IMR-90 (cell line): ENCODE measurements around the gene MRGPRX2. TPM values are rescaled to one million over a fixed set of nuclear protein-coding genes. Genes with fewer than 3 reads are reported as not detected.

Source experiments
- ATAC-seq: fragments of 200-7000 bp; cut with Tn5 transposase; 2 replicates; pipeline ENCODE4 v1.9.1; 2020; ENCODE audit warnings: low read depth, mild to moderate bottlenecking, moderate library complexity
- BruUV-seq: library from RNA; stranded (reverse); fragments of 400-500 nt; replicated peaks from 2 replicates; lab custom pipeline; 2021; lab: Mats Ljungman, UMichigan
- CTCF ChIA-PET: fragments of 300-600 bp; formaldehyde crosslinking; extraction: SDS; loops from one replicate; lab custom pipeline; 2021; ENCODE audit warnings: antibody characterized with exemption; lab: Yijun Ruan, JAX
- POLR2A ChIA-PET: fragments of 300-600 bp; sonication (Branson Sonifier 250); formaldehyde crosslinking; loops from one replicate; lab custom pipeline; 2022; ENCODE audit warnings: antibody characterized with exemption; ENCODE audit not compliant: unreplicated experiment; lab: Charles Lee
- DNase-seq: peaks from one replicate; pipeline ENCODE4 v3.0.0; 2013
- H2AFZ ChIP-seq: replicated peaks from 2 replicates; pipeline ENCODE3; 2013; ENCODE audit warnings: low read length, mild to moderate bottlenecking; ENCODE audit not compliant: poor library complexity
- H2AK5ac ChIP-seq: 2 replicates; pipeline ENCODE4 v1.6.1; 2013; ENCODE audit warnings: low read depth, low read length, inconsistent platforms
- H2AK9ac ChIP-seq: replicated peaks from 2 replicates; pipeline ENCODE3; 2013; ENCODE audit warnings: mild to moderate bottlenecking, low read depth, low read length, moderate library complexity; ENCODE audit not compliant: poor library complexity
- H2BK120ac ChIP-seq: 2 replicates; pipeline ENCODE4 v1.6.1; 2013; ENCODE audit warnings: low read depth, low read length, inconsistent platforms
- H2BK15ac ChIP-seq: 3 replicates; pipeline ENCODE4 v1.6.1; 2013; ENCODE audit warnings: low read depth, low read length, inconsistent platforms
- H2BK20ac ChIP-seq: 2 replicates; pipeline ENCODE4 v1.6.1; 2013; ENCODE audit warnings: low read depth, mild to moderate bottlenecking, inconsistent platforms, low read length, moderate library complexity
- H2BK5ac ChIP-seq: 2 replicates; pipeline ENCODE4 v1.6.1; 2013; ENCODE audit warnings: mild to moderate bottlenecking, low read depth, low read length, inconsistent platforms; ENCODE audit not compliant: poor library complexity, severe bottlenecking
- H3K14ac ChIP-seq: replicated peaks from 2 replicates; pipeline ENCODE4 v1.6.1; 2013; ENCODE audit warnings: low read depth, low read length, inconsistent platforms
- H3K18ac ChIP-seq: 2 replicates; pipeline ENCODE4 v1.6.1; 2013; ENCODE audit warnings: low read depth, low read length, control low read depth
- H3K23ac ChIP-seq: 2 replicates; pipeline ENCODE4 v1.6.1; 2013; ENCODE audit warnings: low read depth, low read length, inconsistent platforms
- H3K27ac ChIP-seq: 2 replicates; pipeline ENCODE4 v1.5.1; 2013; ENCODE audit warnings: mild to moderate bottlenecking, control low read depth, low read length; ENCODE audit not compliant: insufficient read depth
- H3K27me3 ChIP-seq: 2 replicates; pipeline ENCODE4 v1.6.1; 2013; ENCODE audit warnings: low read length; ENCODE audit not compliant: control insufficient read depth, insufficient read depth
- H3K36me3 ChIP-seq: 2 replicates; pipeline ENCODE4 v1.6.1; 2013; ENCODE audit warnings: low read length, mixed read lengths; ENCODE audit not compliant: control insufficient read depth, insufficient read depth
- H3K4ac ChIP-seq: 2 replicates; pipeline ENCODE4 v1.6.1; 2013; ENCODE audit warnings: low read depth, low read length, inconsistent platforms
- H3K4me1 ChIP-seq: 2 replicates; pipeline ENCODE4 v1.6.1; 2013; ENCODE audit warnings: low read length, mixed read lengths; ENCODE audit not compliant: control insufficient read depth, insufficient read depth
- H3K4me2 ChIP-seq: 2 replicates; pipeline ENCODE4 v1.6.1; 2013; ENCODE audit warnings: low read depth, mild to moderate bottlenecking, control low read depth, low read length, moderate library complexity
- H3K4me3 ChIP-seq: 2 replicates; pipeline ENCODE4 v1.5.1; 2013; ENCODE audit warnings: low read depth, mild to moderate bottlenecking, control low read depth, low read length, moderate library complexity; ENCODE audit not compliant: insufficient read depth
- H3K56ac ChIP-seq: 2 replicates; pipeline ENCODE4 v1.6.1; 2013; ENCODE audit warnings: low read length, inconsistent platforms; ENCODE audit not compliant: insufficient read depth; ENCODE audit errors: extremely low read depth
- H3K79me1 ChIP-seq, 2 experiments: 2 replicates each; pipeline ENCODE4 v1.6.1; 2013; ENCODE audit warnings: low read length in 2 of 2, inconsistent platforms in 1 of 2, low read depth in 1 of 2
- H3K9ac ChIP-seq: 2 replicates; pipeline ENCODE4 v1.6.1; 2013; ENCODE audit warnings: low read depth, low read length, control low read depth
- H3K9me1 ChIP-seq: 2 replicates; pipeline ENCODE4 v1.6.1; 2013; ENCODE audit warnings: low read length, inconsistent platforms; ENCODE audit not compliant: insufficient read depth
- H3K9me3 ChIP-seq: 2 replicates; pipeline ENCODE4 v1.6.1; 2013; ENCODE audit warnings: low read length; ENCODE audit not compliant: control insufficient read depth, insufficient read depth
- H4K20me1 ChIP-seq: 2 replicates; pipeline ENCODE4 v1.6.1; 2013; ENCODE audit warnings: low read length, inconsistent platforms; ENCODE audit not compliant: insufficient read depth
- H4K5ac ChIP-seq: 2 replicates; pipeline ENCODE4 v1.6.1; 2013; ENCODE audit warnings: mild to moderate bottlenecking, low read depth, low read length, control low read depth
- H4K8ac ChIP-seq, 2 experiments: 2 replicates each; pipeline ENCODE4 v1.6.1; 2013; ENCODE audit warnings: low read depth in 2 of 2, low read length in 2 of 2, control low read depth in 1 of 2, inconsistent platforms in 1 of 2
- H4K91ac ChIP-seq: 2 replicates; pipeline ENCODE4 v1.6.1; 2013; ENCODE audit warnings: low read depth, low read length, inconsistent platforms; ENCODE audit not compliant: insufficient read depth
- CHD1 ChIP-seq: IDR thresholded peaks from 2 replicates; pipeline ENCODE4 v1.6.1; 2012; ENCODE audit warnings: low read depth, low read length, improper control_type of control experiment
- CTCF ChIP-seq: conservative IDR thresholded peaks from 2 replicates; pipeline ENCODE4 v1.5.1; 2012; ENCODE audit warnings: mild to moderate bottlenecking, low read depth, low read length, improper control_type of control experiment
- FOS ChIP-seq: fragments of 150-350 bp; IDR thresholded peaks from 2 replicates; pipeline ENCODE4 v1.6.1; 2016; ENCODE audit warnings: low read depth, low read length
- MAFK ChIP-seq: IDR thresholded peaks from 2 replicates; pipeline ENCODE4 v1.6.1; 2012; ENCODE audit warnings: low read depth, low read length, improper control_type of control experiment
- MAZ ChIP-seq: IDR thresholded peaks from 2 replicates; pipeline ENCODE4 v1.6.1; 2012; ENCODE audit warnings: low read depth, mild to moderate bottlenecking, low read length, improper control_type of control experiment, moderate library complexity, borderline replicate concordance
- MXI1 ChIP-seq: IDR thresholded peaks from 2 replicates; pipeline ENCODE4 v1.6.1; 2012; ENCODE audit warnings: low read depth, mild to moderate bottlenecking, low read length, moderate library complexity, borderline replicate concordance
- NFE2L2 ChIP-seq: fragments of 150-350 bp; IDR thresholded peaks from 2 replicates; pipeline ENCODE4 v1.6.1; 2016; ENCODE audit warnings: low read depth, mild to moderate bottlenecking, low read length
- RAD21 ChIP-seq: IDR thresholded peaks from 2 replicates; pipeline ENCODE4 v1.6.1; 2012; ENCODE audit warnings: low read length, improper control_type of control experiment
- RFX5 ChIP-seq: IDR thresholded peaks from 2 replicates; pipeline ENCODE4 v1.8.0; 2012; ENCODE audit warnings: low read depth, mild to moderate bottlenecking, low read length, moderate library complexity
- SMC3 ChIP-seq: fragments of 150-350 bp; IDR thresholded peaks from 2 replicates; pipeline ENCODE4 v1.6.1; 2016; ENCODE audit warnings: low read depth, mild to moderate bottlenecking, antibody characterized with exemption, low read length, moderate library complexity
- USF2 ChIP-seq: fragments of 150-350 bp; IDR thresholded peaks from 2 replicates; pipeline ENCODE4 v1.6.1; 2017; ENCODE audit warnings: mild to moderate bottlenecking, antibody characterized with exemption, low read length, low read depth
- WGBS, 2 experiments: methylation state at CpG; one replicate each; pipeline versions ENCODE4 v1.1.5 to v1.1.7; 2013; ENCODE audit warnings: missing lambda C conversion rate in 2 of 2; ENCODE audit not compliant: insufficient read length in 1 of 2; ENCODE audit errors: extremely low coverage in 2 of 2; 5-methylcytosine and 5-hydroxymethylcytosine counted together
- dilution Hi-C: fragments of 300-500 bp; cut with HindIII; formaldehyde crosslinking; loops from one replicate; pipeline ENCODE4 v1.14.3; 2018; ENCODE audit warnings: low sequenced_read_pairs; ENCODE audit not compliant: unreplicated experiment
- in situ Hi-C: fragments of 300-500 bp; cut with MboI; formaldehyde crosslinking; loops from 3 replicates; pipeline ENCODE4 v1.14.3; 2019; ENCODE audit warnings: low sequenced_read_pairs, inconsistent platforms, mixed read lengths
- intact Hi-C: fragments of 100-400 bp; cut with micrococcal nuclease; formaldehyde crosslinking; loops from 2 replicates; pipeline ENCODE4 v1.10.0; 2022
- polyA plus RNA-seq, 3 experiments: library from polyadenylated mRNA; depleted of rRNA; stranded (reverse); fragments of >200 nt; gene quantifications; 2 replicates each; pipeline ENCODE4 v1.2.3, GENCODE V29; 2012; ENCODE audit warnings: low replicate concordance in 1 of 3
- total RNA-seq: library from RNA; depleted of rRNA; stranded (reverse); fragments of >200 nt; gene quantifications from 2 replicates; pipeline ENCODE4 v1.2.3, GENCODE V29; 2012
- TF ChIP-seq, protein P1 (sequence below): fragments of 150-350 bp; IDR thresholded peaks from 2 replicates; pipeline ENCODE4 v1.6.1; 2016; ENCODE audit warnings: low read depth, mild to moderate bottlenecking, low read length, moderate library complexity, borderline replicate concordance

Gene MRGPRX2
- total and polyA plus RNA-seq, 2 of the 4 experiments (the other 2 are of a cell fraction): not detected

DNA sequence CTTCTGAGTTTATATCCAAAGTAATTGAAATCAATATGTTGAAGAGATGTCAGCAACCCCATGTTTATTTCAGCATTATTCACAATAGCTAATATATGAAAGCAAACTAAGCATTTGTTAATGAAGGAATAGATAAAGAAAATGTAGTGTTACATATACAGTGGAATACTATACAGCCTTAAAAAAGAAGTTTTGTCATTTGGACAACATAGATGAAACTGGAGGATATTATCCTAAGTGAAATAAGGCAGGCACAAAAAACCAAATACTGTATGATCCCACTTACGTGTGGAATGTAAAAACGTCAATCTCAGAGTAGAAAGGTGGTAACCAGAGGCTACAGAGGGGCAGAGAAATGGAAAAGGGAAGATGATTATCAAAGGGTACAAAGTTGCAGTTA lies 10.2 kb downstream of the MRGPRX2 start:
- no peak overlapping the region for H3K4me3 ChIP-seq
- H3K56ac ChIP-seq: no peak overlapping the region
- intact Hi-C loops: no loop called here
- no peak overlapping the region for H3K18ac ChIP-seq
- no peak overlapping the region for H4K91ac ChIP-seq
- H4K5ac ChIP-seq: no peak overlapping the region
- no peak overlapping the region for H4K8ac ChIP-seq
- in situ Hi-C loops: no loop called here
- H3K4ac ChIP-seq: no peak overlapping the region
- H3K79me1 ChIP-seq: no peaks in the 10 kb centered on the region
- H2AK5ac ChIP-seq: no peak overlapping the region
- H2BK5ac ChIP-seq: no peak overlapping the region
- CTCF ChIA-PET: no interaction called here
- WGBS, 2 experiments: no CpG with 5 or more reads among the region's 2 CpGs
- H3K9ac ChIP-seq: no peak overlapping the region
- H3K4me2 ChIP-seq: no peak overlapping the region
- DNase-seq (no peak), ATAC-seq (no peak)
- POLR2A ChIA-PET: no interaction called here
- no peak overlapping the region for H2BK20ac ChIP-seq
- H3K9me1 ChIP-seq: no peaks in the 10 kb centered on the region
- no peaks in the 10 kb centered on the region for H3K36me3 ChIP-seq
- H2AFZ ChIP-seq: no peak overlapping the region
- H2BK15ac ChIP-seq: no peak overlapping the region
- H4K20me1 ChIP-seq: no peaks in the 10 kb centered on the region
- no peak overlapping the region for H3K14ac ChIP-seq
- no peak overlapping the region for H3K27ac ChIP-seq
- BruUV-seq: no TSS peak
- no peaks in the 10 kb centered on the region for H3K9me3 ChIP-seq
- H3K4me1 ChIP-seq: no peaks in the 10 kb centered on the region
- no peak overlapping the region for H2BK120ac ChIP-seq
- dilution Hi-C loops: no loop called here
- no peaks in the 10 kb centered on the region for H3K27me3 ChIP-seq
- H3K23ac ChIP-seq: no peak overlapping the region
- no peak overlapping the region for H2AK9ac ChIP-seq
- TF ChIP-seq, protein P1, sequence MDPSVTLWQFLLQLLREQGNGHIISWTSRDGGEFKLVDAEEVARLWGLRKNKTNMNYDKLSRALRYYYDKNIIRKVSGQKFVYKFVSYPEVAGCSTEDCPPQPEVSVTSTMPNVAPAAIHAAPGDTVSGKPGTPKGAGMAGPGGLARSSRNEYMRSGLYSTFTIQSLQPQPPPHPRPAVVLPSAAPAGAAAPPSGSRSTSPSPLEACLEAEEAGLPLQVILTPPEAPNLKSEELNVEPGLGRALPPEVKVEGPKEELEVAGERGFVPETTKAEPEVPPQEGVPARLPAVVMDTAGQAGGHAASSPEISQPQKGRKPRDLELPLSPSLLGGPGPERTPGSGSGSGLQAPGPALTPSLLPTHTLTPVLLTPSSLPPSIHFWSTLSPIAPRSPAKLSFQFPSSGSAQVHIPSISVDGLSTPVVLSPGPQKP: no peak
- TF ChIP-seq MAFK (no peak), MXI1 (no peak), RAD21 (no peak), CTCF (no peak), RFX5 (no peak), CHD1 (no peak), NFE2L2 (no peak), FOS (no peak), MAZ (no peak), USF2 (no peak), SMC3 (no peak)
